GM12801 (cell line): Measurements from ENCODE around the gene MACROH2A1.

ENCODE experiments used
- TF ChIP-seq, protein P1 (sequence below): IDR thresholded peaks from one replicate; pipeline ENCODE4 v1.5.1; 2011; ENCODE audit warnings: control low read depth; ENCODE audit not compliant: insufficient read length; ENCODE audit errors: extremely low read depth

The MACROH2A1 gene

DNA sequence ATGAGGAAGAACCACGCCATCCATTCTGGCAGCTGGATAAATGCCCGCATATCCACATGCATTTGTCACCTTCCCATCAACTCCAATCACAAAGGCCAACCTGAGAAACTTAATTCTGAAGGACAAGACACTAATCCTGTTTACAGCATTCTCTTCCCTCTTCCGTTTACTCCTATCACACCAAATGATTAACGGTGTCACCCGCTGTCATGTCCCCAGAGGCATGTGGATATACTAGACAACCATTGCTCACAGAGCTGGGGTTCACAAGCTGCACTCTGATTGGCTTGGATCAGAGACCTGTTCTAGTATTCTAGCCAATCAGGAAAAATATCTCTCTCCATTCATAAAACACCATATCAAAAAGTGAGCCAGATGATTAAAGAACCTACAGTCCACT, 3.6 kb downstream of the MACROH2A1 start:
- TF ChIP-seq, protein P1, sequence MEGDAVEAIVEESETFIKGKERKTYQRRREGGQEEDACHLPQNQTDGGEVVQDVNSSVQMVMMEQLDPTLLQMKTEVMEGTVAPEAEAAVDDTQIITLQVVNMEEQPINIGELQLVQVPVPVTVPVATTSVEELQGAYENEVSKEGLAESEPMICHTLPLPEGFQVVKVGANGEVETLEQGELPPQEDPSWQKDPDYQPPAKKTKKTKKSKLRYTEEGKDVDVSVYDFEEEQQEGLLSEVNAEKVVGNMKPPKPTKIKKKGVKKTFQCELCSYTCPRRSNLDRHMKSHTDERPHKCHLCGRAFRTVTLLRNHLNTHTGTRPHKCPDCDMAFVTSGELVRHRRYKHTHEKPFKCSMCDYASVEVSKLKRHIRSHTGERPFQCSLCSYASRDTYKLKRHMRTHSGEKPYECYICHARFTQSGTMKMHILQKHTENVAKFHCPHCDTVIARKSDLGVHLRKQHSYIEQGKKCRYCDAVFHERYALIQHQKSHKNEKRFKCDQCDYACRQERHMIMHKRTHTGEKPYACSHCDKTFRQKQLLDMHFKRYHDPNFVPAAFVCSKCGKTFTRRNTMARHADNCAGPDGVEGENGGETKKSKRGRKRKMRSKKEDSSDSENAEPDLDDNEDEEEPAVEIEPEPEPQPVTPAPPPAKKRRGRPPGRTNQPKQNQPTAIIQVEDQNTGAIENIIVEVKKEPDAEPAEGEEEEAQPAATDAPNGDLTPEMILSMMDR: no peak

DNA sequence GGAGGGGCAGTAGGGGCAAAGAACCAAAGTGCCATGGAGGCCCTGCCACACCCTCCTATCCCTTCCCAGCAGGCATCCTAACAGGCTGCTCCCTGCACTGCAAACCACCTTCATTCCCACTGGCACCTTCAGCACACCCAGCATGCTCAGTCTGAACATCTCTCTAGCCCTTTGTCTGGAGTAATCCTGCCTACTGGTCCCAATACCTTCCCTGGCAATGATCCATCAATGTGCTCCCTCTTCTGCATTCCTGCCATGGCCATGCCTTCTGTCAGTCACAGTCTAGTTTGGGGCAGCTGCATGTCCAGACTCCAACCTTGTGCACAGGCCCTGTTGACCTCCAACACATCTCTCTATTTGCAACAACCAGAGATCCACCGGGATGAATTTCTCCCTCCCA, 4.9 kb downstream of the MACROH2A1 start:
- TF ChIP-seq, protein P1: no peak

GRCh38 chr5:135393691-135394090, 5.3 kb downstream of the MACROH2A1 start:
- TF ChIP-seq, protein P1: no peak

DNA sequence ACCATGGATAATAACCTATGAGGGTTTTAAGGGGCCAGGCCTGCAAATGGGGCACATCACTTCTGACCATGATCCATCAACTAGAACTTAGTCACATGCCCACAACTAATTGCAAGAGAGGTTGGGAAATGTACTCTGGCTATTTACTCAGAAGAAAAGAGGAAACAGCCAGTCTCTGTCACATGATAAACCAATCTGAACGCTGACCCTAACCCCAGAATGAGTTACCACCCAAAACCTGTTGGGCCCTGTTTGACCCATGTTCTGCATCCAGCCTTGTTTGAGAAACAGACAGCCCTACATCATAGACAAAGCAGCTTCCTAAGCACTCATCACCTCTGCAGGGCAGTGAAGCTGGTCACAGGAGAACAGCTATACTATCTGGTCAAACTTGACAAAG, 5.8 kb downstream of the MACROH2A1 start:
- TF ChIP-seq, protein P1: no peak

DNA sequence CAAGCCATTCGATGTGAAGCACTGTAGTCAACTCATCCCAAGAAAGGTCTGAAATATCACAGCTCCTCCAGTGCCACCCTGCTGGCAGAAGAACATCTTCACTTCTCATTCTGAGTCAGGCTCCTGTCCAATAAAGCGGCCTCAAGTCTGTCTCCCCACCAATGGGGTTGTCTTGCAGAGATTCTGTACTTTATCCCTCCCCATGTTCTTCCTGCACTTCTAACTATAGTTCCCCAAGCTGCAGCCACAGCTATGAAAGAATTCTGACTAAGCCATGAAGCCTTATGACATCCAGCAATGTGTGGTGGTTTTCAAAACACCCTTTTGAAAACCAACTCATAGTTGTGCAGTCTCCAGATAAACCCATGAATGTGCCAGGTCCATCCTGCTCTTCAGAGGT, 6.8 kb downstream of the MACROH2A1 start:
- TF ChIP-seq, protein P1: no peak

DNA sequence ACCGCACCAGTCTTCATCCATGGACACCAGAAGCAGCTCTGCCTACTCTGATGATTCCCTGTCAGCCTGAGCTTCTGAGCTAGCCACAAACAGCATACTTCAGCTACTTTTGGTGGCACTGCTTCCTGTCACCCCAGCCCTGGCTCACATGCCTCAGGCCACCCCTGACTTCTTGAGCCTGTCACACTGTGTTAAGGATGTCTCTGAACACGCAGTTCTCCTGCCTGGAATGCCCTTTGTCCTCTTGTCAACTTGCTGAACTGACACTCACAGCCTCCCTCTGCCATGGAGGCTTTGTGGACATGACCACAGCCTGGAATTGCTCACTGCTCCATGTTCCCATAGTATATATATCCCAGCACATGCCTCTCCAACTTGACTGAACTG, 7.2 kb downstream of the MACROH2A1 start:
- TF ChIP-seq, protein P1: no peak

DNA sequence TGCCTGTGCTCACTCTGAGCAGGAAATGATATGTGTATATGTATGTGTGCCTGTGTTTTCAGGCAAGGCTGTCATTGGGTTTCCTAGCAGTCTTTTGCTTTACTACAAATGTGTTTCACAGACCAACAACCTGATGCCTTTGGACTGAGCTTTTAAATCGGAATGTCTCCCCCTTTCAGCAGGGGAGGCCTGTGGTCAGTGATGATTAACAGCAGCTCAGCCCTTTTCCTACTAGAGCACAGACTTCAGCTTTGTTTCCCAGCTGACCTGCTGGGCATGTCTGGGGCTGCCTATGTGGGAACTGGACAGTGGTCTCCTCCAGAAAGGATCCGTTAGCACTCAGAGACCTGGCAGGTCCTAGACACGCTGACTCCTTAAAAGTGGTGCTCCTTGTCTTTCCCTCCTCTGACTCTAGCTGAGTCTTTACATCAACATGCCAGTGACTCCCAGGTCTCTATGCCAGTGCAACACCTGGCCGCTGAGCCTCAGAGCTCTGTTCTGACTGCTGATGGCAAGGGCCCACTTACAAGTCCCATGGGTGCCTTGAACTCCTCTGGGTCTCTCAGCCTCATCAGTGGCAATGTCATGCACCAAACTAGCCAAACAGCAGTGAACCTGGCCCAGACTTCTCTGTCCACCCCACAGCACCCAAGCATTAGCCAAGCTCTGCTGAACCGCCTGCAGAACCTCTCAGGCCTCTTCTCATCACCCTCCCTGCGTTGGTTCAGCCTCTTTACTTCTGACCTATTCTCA, 7.7 kb downstream of the MACROH2A1 start:
- TF ChIP-seq, protein P1: no peak
